GM21360 (cell line): ENCODE measurements around the gene TBXAS1.

Source experiments
- ATAC-seq: cut with Tn5 transposase; IDR thresholded peaks from one replicate; pipeline ENCODE4 v1.9.1; 2021; ENCODE audit warnings: mild to moderate bottlenecking, moderate library complexity; ENCODE audit not compliant: unreplicated experiment

The TBXAS1 gene

GRCh38 chr7:139854124-139854511, 25.1 kb downstream of the TBXAS1 start:
- ATAC-seq: no peak

GRCh38 chr7:139854803-139855497, 25.9 kb downstream of the TBXAS1 start:
- no peak for ATAC-seq

GRCh38 chr7:139855498-139856270, 26.6 kb downstream of the TBXAS1 start:
- ATAC-seq: peak; percentile 91

- no peak for ATAC-seq
Measured at GRCh38 chr7:139857791-139858190, 28.7 kb downstream of the TBXAS1 start.

GRCh38 chr7:139860090-139860775, 31.2 kb downstream of the TBXAS1 start:
- ATAC-seq: no peak

GRCh38 chr7:139861803-139862202, 32.7 kb downstream of the TBXAS1 start:
- ATAC-seq: no peak

GRCh38 chr7:139866047-139866837, 37.2 kb downstream of the TBXAS1 start:
- no peak for ATAC-seq

GRCh38 chr7:139867847-139868246, 38.8 kb downstream of the TBXAS1 start:
- no peak for ATAC-seq

GRCh38 chr7:139869886-139870285, 40.8 kb downstream of the TBXAS1 start:
- ATAC-seq: no peak

GRCh38 chr7:139870380-139870779, 41.3 kb downstream of the TBXAS1 start:
- ATAC-seq: no peak

- ATAC-seq: no peak
Measured at GRCh38 chr7:139871331-139871730, 42.3 kb downstream of the TBXAS1 start.

- no peak for ATAC-seq
Measured at GRCh38 chr7:139871820-139872219, 42.8 kb downstream of the TBXAS1 start.

- no peak for ATAC-seq
Measured at GRCh38 chr7:139873593-139874301, 44.7 kb downstream of the TBXAS1 start.

- no peak for ATAC-seq
Measured at GRCh38 chr7:139874302-139874629, 45.2 kb downstream of the TBXAS1 start.

GRCh38 chr7:139875821-139876241, 46.8 kb downstream of the TBXAS1 start:
- ATAC-seq: no peak

- ATAC-seq: no peak
Measured at GRCh38 chr7:139876622-139877283, 47.7 kb downstream of the TBXAS1 start.

GRCh38 chr7:139883814-139884213, 54.8 kb downstream of the TBXAS1 start:
- ATAC-seq: no peak

- ATAC-seq: no peak
Measured at GRCh38 chr7:139884441-139884840, 55.4 kb downstream of the TBXAS1 start.

GRCh38 chr7:139885511-139885910, 56.4 kb downstream of the TBXAS1 start:
- ATAC-seq: no peak

GRCh38 chr7:139886206-139886605, 57.1 kb downstream of the TBXAS1 start:
- ATAC-seq: no peak
